OCI-LY1 (cell line): ENCODE results near the gene RANBP10.

ENCODE experiments used
- CTCF ChIP-seq: fragments of 200-600 bp; sonication (generic), shearing (Covaris generic); IDR thresholded peaks from 2 replicates; pipeline ENCODE4 v1.5.1; 2017; ENCODE audit warnings: mild to moderate bottlenecking, antibody characterized with exemption, low read length, moderate library complexity, mixed read lengths
- EZH2 ChIP-seq: fragments of 200-600 bp; sonication (generic), shearing (Covaris generic); IDR thresholded peaks from 2 replicates; pipeline ENCODE4 v1.8.0; 2017; ENCODE audit warnings: borderline replicate concordance, mixed run types, mild to moderate bottlenecking, antibody characterized with exemption, low read length, moderate library complexity, mixed read lengths

- TF ChIP-seq EZH2 (no peak), CTCF (no peak)
Measured at GRCh38 chr16:67774457-67774853, 31.9 kb downstream of the RANBP10 start.
